DND-41 (cell line): Measurements from ENCODE around the gene NUPR2.
A peak's percentile ranks its signal among the peaks of the same experiment; 100 is the strongest.

Source experiments
- CTCF ChIP-seq: IDR thresholded peaks from 2 replicates; pipeline ENCODE4 v1.5.1; 2012; ENCODE audit warnings: borderline replicate concordance, low read length, moderate library complexity, mild to moderate bottlenecking; ENCODE audit not compliant: poor library complexity, severe bottlenecking; ENCODE audit errors: extremely low read depth
- EZH2 ChIP-seq: IDR thresholded peaks from 3 replicates; pipeline ENCODE4 v1.6.1; 2012; ENCODE audit warnings: borderline replicate concordance, low read depth, mild to moderate bottlenecking, moderate library complexity, low read length, inconsistent platforms; ENCODE audit not compliant: severe bottlenecking

DNA sequence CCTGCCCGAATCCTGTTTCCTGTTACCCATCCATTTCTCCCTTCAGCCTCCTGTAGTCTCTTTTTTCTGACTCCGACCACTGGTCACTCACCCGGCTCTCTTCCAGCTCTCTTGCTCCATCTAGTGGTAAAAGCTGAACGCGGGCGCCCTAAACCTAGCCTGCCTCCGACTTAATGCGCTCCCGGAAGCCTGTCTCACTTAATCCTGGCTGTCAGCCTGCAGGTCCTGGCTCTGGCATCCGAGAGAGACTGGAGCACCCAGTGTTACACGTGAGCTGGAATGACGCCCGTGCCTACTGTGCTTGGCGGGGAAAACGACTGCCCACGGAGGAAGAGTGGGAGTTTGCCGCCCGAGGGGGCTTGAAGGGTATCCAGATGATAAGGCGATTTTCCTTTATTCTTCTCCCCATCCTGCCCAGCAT is 41.8 kb downstream of the NUPR2 start:
- peak; percentile 79 for TF ChIP-seq CTCF
- TF ChIP-seq EZH2: no peak
